GM23338 (cell line): Measurements from ENCODE around the gene SIM1. TPM values are rescaled to one million over a fixed set of nuclear protein-coding genes. Genes with fewer than 3 reads are reported as not detected.

Source experiments
- ATAC-seq: fragments of 200-7000 bp; cut with Tn5 transposase; 3 replicates; pipeline ENCODE4 v1.9.1; 2020
- DNase-seq: peaks from one replicate; pipeline ENCODE4 v3.0.0-alpha.2; 2015; ENCODE audit warnings: low spot score
- H2AFZ ChIP-seq: fragments of 200-600 bp; sonication (generic); 2 replicates; pipeline ENCODE4 v1.8.0; 2016; ENCODE audit warnings: antibody characterized with exemption, mild to moderate bottlenecking, moderate library complexity
- H3F3A ChIP-seq: fragments of 200-600 bp; sonication (generic); replicated peaks from 2 replicates; pipeline ENCODE4 v1.8.0; 2017; ENCODE audit warnings: antibody characterized with exemption, mixed run types, low read depth
- H3K27ac ChIP-seq: fragments of 200-600 bp; sonication (generic); 2 replicates; pipeline ENCODE4 v1.6.1; 2016; ENCODE audit warnings: low read depth
- H3K27me3 ChIP-seq: fragments of 200-600 bp; sonication (generic); 2 replicates; pipeline ENCODE4 v1.8.0; 2016; ENCODE audit warnings: mild to moderate bottlenecking, mixed run types, moderate library complexity; ENCODE audit not compliant: insufficient read depth
- H3K36me3 ChIP-seq: fragments of 200-600 bp; sonication (generic); 2 replicates; pipeline ENCODE4 v1.8.0; 2016; ENCODE audit warnings: mild to moderate bottlenecking; ENCODE audit not compliant: insufficient read depth
- H3K4me1 ChIP-seq: fragments of 200-600 bp; sonication (generic); 2 replicates; pipeline ENCODE4 v1.8.0; 2016; ENCODE audit warnings: mild to moderate bottlenecking, moderate library complexity; ENCODE audit not compliant: insufficient read depth
- H3K4me2 ChIP-seq: fragments of 200-600 bp; sonication (generic); 2 replicates; pipeline ENCODE4 v1.7.1; 2017; ENCODE audit warnings: mixed run types
- H3K4me3 ChIP-seq: fragments of 200-600 bp; sonication (generic); 2 replicates; pipeline ENCODE4 v1.6.1; 2016; ENCODE audit warnings: mixed run types
- H3K79me2 ChIP-seq: fragments of 200-600 bp; sonication (generic); replicated peaks from 2 replicates; pipeline ENCODE4 v1.8.0; 2017; ENCODE audit warnings: mild to moderate bottlenecking; ENCODE audit not compliant: insufficient read depth
- H3K9me2 ChIP-seq: fragments of 200-600 bp; sonication (generic); 2 replicates; pipeline ENCODE4 v1.8.0; 2017; ENCODE audit not compliant: insufficient read depth
- H4K20me1 ChIP-seq: fragments of 200-600 bp; sonication (generic); replicated peaks from 2 replicates; pipeline ENCODE4 v1.8.0; 2017; ENCODE audit warnings: mild to moderate bottlenecking; ENCODE audit not compliant: insufficient read depth
- H3K27ac Mint-ChIP-seq: 2 replicates; pipeline ENCODE4 v1.8.0; 2020; ENCODE audit warnings: inconsistent platforms, mild to moderate bottlenecking, moderate library complexity, mixed read lengths
- H3K27me3 Mint-ChIP-seq: 3 replicates; pipeline ENCODE4 v1.8.0; 2022; ENCODE audit warnings: low read depth, mild to moderate bottlenecking, moderate library complexity, mixed read lengths, inconsistent platforms; ENCODE audit not compliant: insufficient read depth, poor library complexity
- H3K36me3 Mint-ChIP-seq: 3 replicates; pipeline ENCODE4 v1.8.0; 2021; ENCODE audit warnings: low read depth, mild to moderate bottlenecking, inconsistent platforms, moderate library complexity, mixed read lengths
- H3K4me1 Mint-ChIP-seq: 3 replicates; pipeline ENCODE4 v1.8.0; 2020; ENCODE audit warnings: mild to moderate bottlenecking, inconsistent platforms, mixed read lengths
- H3K4me3 Mint-ChIP-seq: 3 replicates; pipeline ENCODE4 v1.8.0; 2021; ENCODE audit warnings: moderate library complexity, mild to moderate bottlenecking, inconsistent platforms, mixed read lengths
- H3K9me3 Mint-ChIP-seq: 3 replicates; pipeline ENCODE4 v1.8.0; 2020; ENCODE audit warnings: moderate library complexity, mild to moderate bottlenecking, inconsistent platforms, mixed read lengths
- CREB1 ChIP-seq: fragments of 250-450 bp; sonication (Bioruptor Pico); IDR thresholded peaks from 2 replicates; pipeline ENCODE4 v1.5.0; 2020; ENCODE audit warnings: low read depth, mild to moderate bottlenecking, moderate library complexity
- CTCF ChIP-seq, 2 experiments: fragments of 200-600 bp in 1 of 2; sonication (generic) in 1 of 2; conservative IDR thresholded peaks; 2 replicates each; pipeline versions ENCODE4 v1.5.1 to v1.6.1; 2016 to 2017; ENCODE audit warnings: antibody characterized with exemption in 2 of 2, low read depth in 2 of 2, mild to moderate bottlenecking in 2 of 2, moderate library complexity in 1 of 2
- EZH2 ChIP-seq: fragments of 200-600 bp; sonication (generic); IDR thresholded peaks from one replicate; pipeline ENCODE4 v1.8.0; 2017; ENCODE audit warnings: antibody characterized with exemption, mild to moderate bottlenecking, low read depth; ENCODE audit not compliant: unreplicated experiment
- EZH2phosphoT487 ChIP-seq: fragments of 200-600 bp; sonication (generic); IDR thresholded peaks from one replicate; pipeline ENCODE4 v1.8.1; 2018; ENCODE audit warnings: antibody characterized with exemption; ENCODE audit not compliant: unreplicated experiment
- JUNB ChIP-seq: IDR thresholded peaks from one replicate; pipeline ENCODE4 v1.6.1; 2016; ENCODE audit warnings: antibody characterized with exemption; ENCODE audit not compliant: unreplicated experiment
- NANOG ChIP-seq: IDR thresholded peaks from 2 replicates; pipeline ENCODE4 v1.6.1; 2016; ENCODE audit warnings: antibody characterized with exemption, borderline replicate concordance
- ZNF114 ChIP-seq: fragments of 250-450 bp; sonication (Bioruptor Pico); IDR thresholded peaks from 2 replicates; pipeline ENCODE4 v1.5.0; 2020; ENCODE audit warnings: mild to moderate bottlenecking, moderate library complexity
- ZNF331 ChIP-seq: fragments of 250-450 bp; sonication (Bioruptor Pico); IDR thresholded peaks from 2 replicates; pipeline ENCODE4 v1.5.0; 2020; ENCODE audit warnings: low read depth, mild to moderate bottlenecking, moderate library complexity
- ZNF462 ChIP-seq: fragments of 250-450 bp; sonication (Bioruptor Pico); IDR thresholded peaks from 2 replicates; pipeline ENCODE4 v1.5.0; 2020; ENCODE audit warnings: mild to moderate bottlenecking, moderate library complexity
- polyA plus RNA-seq: library from polyadenylated mRNA; unstranded; fragments of >200 nt; fragmentation: Nextera tagmentation; extraction: Ambion mirVana; gene quantifications from 2 replicates; pipeline ENCODE4 v1.2.1, GENCODE V29; 2016
- total RNA-seq: library from RNA; depleted of rRNA; stranded (reverse); fragments of >200 nt; shearing (Covaris generic); gene quantifications from 2 replicates; pipeline ENCODE4 v1.2.3, GENCODE V29; 2014
- TF ChIP-seq, protein P1 (sequence below): IDR thresholded peaks from one replicate; pipeline ENCODE4 v1.6.1; 2018; ENCODE audit warnings: antibody characterized with exemption; ENCODE audit not compliant: unreplicated experiment

Gene SIM1
- total and polyA plus RNA-seq, 2 experiments from 2014 or later: 0.42 to 0.49 TPM

GRCh38 chr6:100415768-100416167 lies 49.0 kb downstream of the SIM1 start:
- peaks cover 1% of the 10 kb centered on the region for H3K27me3 Mint-ChIP-seq
- H3K9me3 Mint-ChIP-seq: peaks cover 6% of the 10 kb centered on the region; the same call in 2 of the 3 replicates
- no peak overlapping the region for H3K4me2 ChIP-seq
- no peak overlapping the region for H2AFZ ChIP-seq
- H3K27ac ChIP-seq: no peak overlapping the region
- DNase-seq: no peak
- no peak for ATAC-seq
- no peak overlapping the region for H3K4me3 Mint-ChIP-seq
- no peaks in the 10 kb centered on the region for H3F3A ChIP-seq
- TF ChIP-seq CTCF (conservative IDR thresholded peaks at IDR 0.05; ENCODE audit: low read depth in 2 of 2) (no peak), ZNF114 (no peak)
- H3K4me1 Mint-ChIP-seq: peaks cover 12% of the 10 kb centered on the region
- no peak overlapping the region for H3K4me3 ChIP-seq
- H3K27me3 ChIP-seq: no peaks in the 10 kb centered on the region
- peaks cover 4% of the 10 kb centered on the region; the same call in 1 of the 2 replicates for H3K9me2 ChIP-seq
- peaks cover 14% of the 10 kb centered on the region for H3K4me1 ChIP-seq
- no peaks in the 10 kb centered on the region for H3K79me2 ChIP-seq
- H3K36me3 Mint-ChIP-seq: peaks cover 6% of the 10 kb centered on the region
- no peaks in the 10 kb centered on the region for H3K36me3 ChIP-seq
- H4K20me1 ChIP-seq: no peaks in the 10 kb centered on the region
- no peak overlapping the region for H3K27ac Mint-ChIP-seq

DNA sequence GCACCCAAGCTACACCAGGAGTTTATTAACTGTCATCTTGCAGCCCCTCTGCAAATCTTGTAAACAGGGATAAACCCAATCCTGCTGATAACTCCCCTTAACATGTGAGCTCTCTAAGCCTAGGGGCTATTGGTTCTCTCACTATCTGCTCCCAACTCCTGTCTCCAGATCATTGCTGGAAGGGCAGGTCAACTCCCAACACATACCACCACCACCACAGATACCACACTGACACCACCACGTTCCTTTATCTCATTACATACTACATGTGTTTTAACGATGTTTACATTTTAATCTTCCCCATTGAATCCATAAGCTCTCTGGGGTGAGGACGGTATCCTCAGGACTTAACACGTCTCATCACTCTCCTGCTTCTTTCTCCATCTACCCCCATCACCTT lies 51.8 kb downstream of the SIM1 start:
- no peak overlapping the region for H3K27ac ChIP-seq
- no peaks in the 10 kb centered on the region for H3K36me3 ChIP-seq
- no peak overlapping the region for H3K4me3 ChIP-seq
- no peak for DNase-seq
- no peaks in the 10 kb centered on the region for H3K4me1 ChIP-seq
- Mint-ChIP-seq H3K36me3 (peaks cover 6% of the 10 kb centered on the region), H3K9me3 (peaks cover 6% of the 10 kb centered on the region; the same call in 2 of the 3 replicates), H3K4me3 (no peak overlapping the region), H3K27me3 (peaks cover 1% of the 10 kb centered on the region), H3K4me1 (peaks cover 3% of the 10 kb centered on the region; the same call in 2 of the 3 replicates), H3K27ac (no peak overlapping the region)
- no peak overlapping the region for H2AFZ ChIP-seq
- no peaks in the 10 kb centered on the region for H3K27me3 ChIP-seq
- H3K79me2 ChIP-seq: no peaks in the 10 kb centered on the region
- no peak overlapping the region for H3K4me2 ChIP-seq
- ATAC-seq: no peak
- H4K20me1 ChIP-seq: no peaks in the 10 kb centered on the region
- H3F3A ChIP-seq: no peaks in the 10 kb centered on the region
- no peaks in the 10 kb centered on the region; the same call in 1 of the 2 replicates for H3K9me2 ChIP-seq
- TF ChIP-seq JUNB (no peak), CREB1 (no peak), EZH2 (no peak), ZNF462 (CRISPR knock-in tag) (no peak), EZH2phosphoT487 (no peak), NANOG (no peak), ZNF331 (CRISPR knock-in tag) (no peak)
- TF ChIP-seq, protein P1, sequence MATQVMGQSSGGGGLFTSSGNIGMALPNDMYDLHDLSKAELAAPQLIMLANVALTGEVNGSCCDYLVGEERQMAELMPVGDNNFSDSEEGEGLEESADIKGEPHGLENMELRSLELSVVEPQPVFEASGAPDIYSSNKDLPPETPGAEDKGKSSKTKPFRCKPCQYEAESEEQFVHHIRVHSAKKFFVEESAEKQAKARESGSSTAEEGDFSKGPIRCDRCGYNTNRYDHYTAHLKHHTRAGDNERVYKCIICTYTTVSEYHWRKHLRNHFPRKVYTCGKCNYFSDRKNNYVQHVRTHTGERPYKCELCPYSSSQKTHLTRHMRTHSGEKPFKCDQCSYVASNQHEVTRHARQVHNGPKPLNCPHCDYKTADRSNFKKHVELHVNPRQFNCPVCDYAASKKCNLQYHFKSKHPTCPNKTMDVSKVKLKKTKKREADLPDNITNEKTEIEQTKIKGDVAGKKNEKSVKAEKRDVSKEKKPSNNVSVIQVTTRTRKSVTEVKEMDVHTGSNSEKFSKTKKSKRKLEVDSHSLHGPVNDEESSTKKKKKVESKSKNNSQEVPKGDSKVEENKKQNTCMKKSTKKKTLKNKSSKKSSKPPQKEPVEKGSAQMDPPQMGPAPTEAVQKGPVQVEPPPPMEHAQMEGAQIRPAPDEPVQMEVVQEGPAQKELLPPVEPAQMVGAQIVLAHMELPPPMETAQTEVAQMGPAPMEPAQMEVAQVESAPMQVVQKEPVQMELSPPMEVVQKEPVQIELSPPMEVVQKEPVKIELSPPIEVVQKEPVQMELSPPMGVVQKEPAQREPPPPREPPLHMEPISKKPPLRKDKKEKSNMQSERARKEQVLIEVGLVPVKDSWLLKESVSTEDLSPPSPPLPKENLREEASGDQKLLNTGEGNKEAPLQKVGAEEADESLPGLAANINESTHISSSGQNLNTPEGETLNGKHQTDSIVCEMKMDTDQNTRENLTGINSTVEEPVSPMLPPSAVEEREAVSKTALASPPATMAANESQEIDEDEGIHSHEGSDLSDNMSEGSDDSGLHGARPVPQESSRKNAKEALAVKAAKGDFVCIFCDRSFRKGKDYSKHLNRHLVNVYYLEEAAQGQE: no peak
